GM19193 (cell line): ENCODE data around the gene FNBP1L.

ENCODE experiments used
- POLR2A ChIP-seq: IDR thresholded peaks from 4 replicates; pipeline ENCODE4 v1.6.1; 2011; ENCODE audit not compliant: insufficient read depth, insufficient read length; ENCODE audit errors: extremely low read depth

Gene FNBP1L

DNA sequence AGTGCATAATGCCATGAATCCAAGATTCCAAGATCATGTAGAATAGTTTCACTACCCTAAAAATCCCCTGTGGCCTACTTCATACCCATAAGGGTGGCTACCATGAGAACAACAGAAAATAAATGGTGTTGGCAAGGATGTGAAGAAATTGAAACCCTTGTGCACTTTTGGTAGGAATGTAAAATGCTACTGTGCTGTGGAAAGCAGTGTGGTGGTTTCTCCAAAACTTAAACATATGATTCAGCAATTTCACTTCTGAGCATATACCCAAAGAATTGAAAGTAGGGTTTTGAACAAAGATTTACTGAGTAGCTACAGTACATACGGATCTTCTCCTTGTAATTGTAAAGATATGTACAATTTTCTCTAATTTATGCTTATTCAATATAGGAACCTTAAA is 16.0 kb downstream of the FNBP1L start:
- TF ChIP-seq POLR2A = no peak

DNA sequence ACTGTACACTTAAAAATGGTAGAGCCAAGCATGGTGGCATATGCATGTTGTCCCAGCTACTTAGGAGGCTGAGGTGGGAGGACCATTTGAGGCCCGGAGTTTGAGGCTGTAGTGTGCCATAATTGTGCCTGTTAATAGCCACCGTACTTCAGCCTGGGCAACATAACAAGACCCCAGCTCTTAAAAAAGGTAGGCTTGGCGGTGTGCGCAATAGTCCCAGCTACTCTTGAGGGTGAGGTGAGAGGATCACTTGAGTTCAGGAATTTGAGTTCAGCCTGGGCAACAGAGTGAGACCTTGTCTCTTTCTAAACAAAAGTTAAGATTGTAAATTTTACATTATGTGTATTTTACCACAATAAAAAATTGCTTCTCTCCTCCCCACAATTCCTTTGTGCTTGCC is 19.7 kb downstream of the FNBP1L start:
- TF ChIP-seq POLR2A = no peak

GRCh38 chr1:93468662-93469061 is 20.7 kb downstream of the FNBP1L start:
- no peak for TF ChIP-seq POLR2A

DNA sequence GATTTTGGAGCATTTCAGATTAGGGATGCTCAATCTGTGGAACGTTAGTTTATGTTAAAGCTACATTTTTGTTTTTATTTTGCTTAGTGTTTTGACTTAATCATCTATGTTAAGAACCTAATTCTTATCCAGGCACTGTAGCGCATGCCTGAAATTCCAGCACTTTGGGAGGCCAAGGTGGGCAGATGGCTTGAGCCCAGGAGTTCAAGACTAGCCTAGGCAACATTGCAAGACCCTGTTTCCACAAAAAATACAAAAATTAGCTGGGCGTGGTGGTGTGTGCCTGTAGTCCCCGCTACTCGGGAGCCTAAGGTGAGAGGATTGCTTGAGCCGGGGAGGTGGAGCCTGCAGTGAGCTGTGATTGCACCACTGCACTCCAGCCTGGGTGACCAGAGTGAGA is 23.4 kb downstream of the FNBP1L start:
- no peak for TF ChIP-seq POLR2A

DNA sequence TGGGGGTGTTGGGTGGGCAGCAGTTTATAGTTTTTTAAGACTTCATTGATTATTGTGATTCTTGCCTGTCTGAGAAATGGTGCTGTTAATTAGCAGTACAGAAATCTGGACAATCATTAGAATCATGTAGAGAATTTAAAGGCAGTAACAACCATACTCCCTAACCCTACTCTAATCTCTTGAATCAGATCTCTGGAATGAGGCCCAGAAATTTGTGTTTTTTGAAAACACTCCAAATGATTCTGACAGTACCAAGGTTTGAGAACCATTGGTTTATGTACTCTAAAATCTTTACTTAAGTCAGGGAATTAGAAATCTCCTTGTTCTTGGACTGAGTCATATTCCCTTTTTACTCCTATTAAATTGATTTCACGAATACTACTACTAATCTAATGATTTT is 24.0 kb downstream of the FNBP1L start:
- no peak for TF ChIP-seq POLR2A

DNA sequence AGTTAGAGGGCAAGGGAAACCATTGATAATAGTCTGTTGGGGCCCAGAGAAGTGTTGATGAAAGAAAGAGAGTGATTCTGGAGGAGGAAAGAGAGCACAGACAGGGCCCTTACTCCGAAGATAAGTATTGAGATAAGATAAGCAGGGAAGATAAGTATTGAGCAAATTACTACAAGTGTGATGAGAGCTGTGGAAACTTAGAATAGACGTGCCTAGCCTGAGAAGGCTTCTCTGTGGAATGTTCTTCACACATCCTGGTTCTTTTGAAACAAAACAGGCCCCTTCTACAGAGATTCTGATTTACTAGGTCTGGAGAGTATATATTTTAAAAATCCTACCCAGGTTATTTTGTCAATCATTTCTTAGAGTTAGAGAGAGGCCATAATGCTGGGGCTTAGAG is 26.4 kb downstream of the FNBP1L start:
- no peak for TF ChIP-seq POLR2A

- TF ChIP-seq POLR2A = no peak
Measured at GRCh38 chr1:93475681-93476080, 27.8 kb downstream of the FNBP1L start.

- TF ChIP-seq POLR2A = no peak
Measured at GRCh38 chr1:93483200-93483599, 35.3 kb downstream of the FNBP1L start.

- no peak for TF ChIP-seq POLR2A
Measured at GRCh38 chr1:93483606-93484005, 35.7 kb downstream of the FNBP1L start.

DNA sequence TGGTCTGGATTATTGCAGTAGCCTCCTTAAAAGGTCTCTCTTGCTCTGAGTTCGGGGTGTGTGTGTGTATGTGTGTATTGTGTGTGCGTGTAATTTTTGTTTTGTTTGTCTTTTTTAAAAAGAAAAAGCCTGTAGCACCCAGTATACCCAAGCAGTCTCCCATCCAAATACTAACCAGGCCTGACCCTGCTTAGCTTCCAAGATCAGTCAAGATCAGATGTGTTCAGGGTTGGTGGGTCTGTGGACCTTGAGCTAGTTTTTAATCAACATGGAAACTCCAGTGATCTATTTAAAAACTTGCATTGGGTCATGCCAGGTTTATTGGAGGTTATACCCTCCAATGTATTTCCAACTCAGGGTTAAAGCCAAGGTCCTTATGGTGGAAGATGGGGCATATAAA is 40.3 kb downstream of the FNBP1L start:
- no peak for TF ChIP-seq POLR2A

- TF ChIP-seq POLR2A = no peak
Measured at GRCh38 chr1:93489756-93490155, 41.8 kb downstream of the FNBP1L start.

GRCh38 chr1:93490357-93490756 is 42.4 kb downstream of the FNBP1L start:
- TF ChIP-seq POLR2A = no peak

GRCh38 chr1:93495911-93496310 is 48.0 kb downstream of the FNBP1L start:
- no peak for TF ChIP-seq POLR2A

- TF ChIP-seq POLR2A = no peak
Measured at GRCh38 chr1:93496520-93496919, 48.6 kb downstream of the FNBP1L start.

GRCh38 chr1:93499075-93499474 is 51.2 kb downstream of the FNBP1L start:
- TF ChIP-seq POLR2A = no peak

- no peak for TF ChIP-seq POLR2A
Measured at GRCh38 chr1:93499533-93499932, 51.6 kb downstream of the FNBP1L start.

DNA sequence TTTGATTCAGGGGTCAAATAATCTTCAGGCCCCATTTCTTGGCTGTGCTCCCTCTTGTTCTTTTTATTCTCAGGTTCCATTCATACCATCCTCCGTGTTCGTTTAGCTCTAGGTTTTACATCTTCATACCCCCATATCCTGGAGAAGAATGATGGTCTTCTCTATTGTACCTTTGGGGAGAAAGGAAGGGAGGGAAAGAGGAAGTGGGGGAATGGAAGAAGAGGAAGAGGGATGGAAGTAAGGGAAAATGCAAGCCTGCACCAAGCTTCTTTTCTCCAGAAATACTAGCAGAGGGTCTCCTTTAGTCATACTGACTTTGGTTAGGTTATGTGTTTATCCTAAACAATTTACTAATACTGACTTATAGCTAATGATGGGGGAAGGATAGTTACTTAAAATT is 52.4 kb downstream of the FNBP1L start:
- TF ChIP-seq POLR2A = no peak
